H7 (cell line): Measurements from ENCODE around the gene PDE4DIP. TPM values are rescaled to one million over a fixed set of nuclear protein-coding genes. Genes with fewer than 3 reads are reported as not detected.
"Not testable (repeated sequence)": the region's sequence is repeated elsewhere in the genome, so short reads cannot be mapped to it uniquely, and the experiment has no call there.

ENCODE experiments used
- DNase-seq: peaks from one replicate; pipeline ENCODE4 v3.0.0; 2012
- H3K27me3 ChIP-seq: 2 replicates; pipeline ENCODE4 v1.6.0; 2011; ENCODE audit warnings: mild to moderate bottlenecking, low read length; ENCODE audit not compliant: control insufficient read depth, insufficient read depth
- H3K36me3 ChIP-seq: replicated peaks from 2 replicates; pipeline ENCODE4 v1.5.1; 2011; ENCODE audit warnings: low read length; ENCODE audit not compliant: control insufficient read depth, insufficient read depth
- H3K4me3 ChIP-seq: 2 replicates; pipeline ENCODE4 v1.5.1; 2011; ENCODE audit warnings: low read depth, mild to moderate bottlenecking, control low read depth, low read length, moderate library complexity; ENCODE audit not compliant: insufficient read depth
- total RNA-seq: library from RNA; depleted of rRNA; stranded (reverse); fragments of >200 nt; shearing (Covaris generic); gene quantifications from 2 replicates; pipeline ENCODE4 v1.2.3, GENCODE V29; 2014; rRNA removed

The PDE4DIP gene
- 17.0 and 20.7 TPM in 2 replicates for total RNA-seq

GRCh38 chr1:148844220-148844619 is at the start of gene PDE4DIP:
TSS of gene PDE4DIP (plus strand) at chr1:148844428. CDS start at chr1:148844775, 347 bp downstream.
- not testable (repeated sequence) for H3K27me3 ChIP-seq, H3K4me3 ChIP-seq, DNase-seq, H3K36me3 ChIP-seq

GRCh38 chr1:148808268-148808928 is 35.8 kb upstream of the PDE4DIP start:
- not testable (repeated sequence) for H3K36me3 ChIP-seq, DNase-seq, H3K4me3 ChIP-seq, H3K27me3 ChIP-seq

GRCh38 chr1:148808929-148809283 is 35.3 kb upstream of the PDE4DIP start:
- not testable (repeated sequence) for DNase-seq, H3K4me3 ChIP-seq, H3K36me3 ChIP-seq, H3K27me3 ChIP-seq

- H3K4me3 ChIP-seq, DNase-seq, H3K36me3 ChIP-seq, H3K27me3 ChIP-seq: not testable (repeated sequence)
These were observed 22.0 kb upstream of the PDE4DIP start for GRCh38 chr1:148822180-148822579.

GRCh38 chr1:148823822-148824221 is 20.4 kb upstream of the PDE4DIP start:
- H3K27me3 ChIP-seq: not testable (repeated sequence)

GRCh38 chr1:148825029-148825428 is 19.2 kb upstream of the PDE4DIP start:
- not testable (repeated sequence) for H3K36me3 ChIP-seq, H3K4me3 ChIP-seq, H3K27me3 ChIP-seq, DNase-seq

More at GRCh38 chr1:148823822-148824221, 20.4 kb upstream of the PDE4DIP start:
- H3K4me3 ChIP-seq, DNase-seq, H3K36me3 ChIP-seq: not testable (repeated sequence)

GRCh38 chr1:148828531-148828930 is 15.7 kb upstream of the PDE4DIP start:
- H3K27me3 ChIP-seq, H3K4me3 ChIP-seq, H3K36me3 ChIP-seq, DNase-seq: not testable (repeated sequence)

GRCh38 chr1:148828962-148829361 is 15.3 kb upstream of the PDE4DIP start:
- not testable (repeated sequence) for DNase-seq, H3K36me3 ChIP-seq, H3K4me3 ChIP-seq, H3K27me3 ChIP-seq

GRCh38 chr1:148829365-148829764 is 14.9 kb upstream of the PDE4DIP start:
- not testable (repeated sequence) for H3K27me3 ChIP-seq, H3K36me3 ChIP-seq, H3K4me3 ChIP-seq, DNase-seq

GRCh38 chr1:148841262-148841661 is 3.0 kb upstream of the PDE4DIP start:
- H3K4me3 ChIP-seq, H3K27me3 ChIP-seq, H3K36me3 ChIP-seq, DNase-seq: not testable (repeated sequence)

GRCh38 chr1:148844651-148845050 is 423 bp downstream of the PDE4DIP start:
- not testable (repeated sequence) for H3K36me3 ChIP-seq, H3K4me3 ChIP-seq, H3K27me3 ChIP-seq, DNase-seq

- not testable (repeated sequence) for H3K36me3 ChIP-seq, H3K4me3 ChIP-seq, DNase-seq, H3K27me3 ChIP-seq
These were observed 840 bp downstream of the PDE4DIP start for GRCh38 chr1:148845068-148845467.

- not testable (repeated sequence) for H3K27me3 ChIP-seq, H3K36me3 ChIP-seq, DNase-seq, H3K4me3 ChIP-seq
These were observed 6.1 kb downstream of the PDE4DIP start for GRCh38 chr1:148850347-148850746.

- not testable (repeated sequence) for H3K36me3 ChIP-seq, H3K27me3 ChIP-seq, DNase-seq, H3K4me3 ChIP-seq
These were observed 6.6 kb downstream of the PDE4DIP start for GRCh38 chr1:148850840-148851239.

GRCh38 chr1:148851684-148852083 is 7.5 kb downstream of the PDE4DIP start:
- DNase-seq: not testable (repeated sequence)

GRCh38 chr1:148853363-148853762 is 9.1 kb downstream of the PDE4DIP start:
- not testable (repeated sequence) for H3K27me3 ChIP-seq, H3K36me3 ChIP-seq, DNase-seq, H3K4me3 ChIP-seq

More at GRCh38 chr1:148851684-148852083, 7.5 kb downstream of the PDE4DIP start:
- not testable (repeated sequence) for H3K4me3 ChIP-seq, H3K36me3 ChIP-seq, H3K27me3 ChIP-seq
